HuH-7.5 (cell line): ENCODE results near the gene NCBP2.
"Not testable (repeated sequence)": the region's sequence is repeated elsewhere in the genome, so short reads cannot be mapped to it uniquely, and the experiment has no call there.

Experiments used
- DNase-seq: peaks from one replicate; pipeline ENCODE4 v3.0.0; 2011; ENCODE audit warnings: low spot score

Gene NCBP2

GRCh38 chr3:196968233-196969133 is 26.2 kb upstream of the NCBP2 start, which contains the start of gene PIGZ:
Gene PIGZ (minus strand): TSS chr3:196968833. CDS start chr3:196952031, 16,802 bp downstream.
- DNase-seq = peak; percentile 58

GRCh38 chr3:196967412-196968232 is 25.3 kb upstream of the NCBP2 start:
- no peak for DNase-seq

GRCh38 chr3:196966526-196967401 is 24.4 kb upstream of the NCBP2 start:
- DNase-seq = no peak

- DNase-seq = no peak
These were observed 23.5 kb upstream of the NCBP2 start for GRCh38 chr3:196965804-196966173.

GRCh38 chr3:196965112-196965803 is 22.9 kb upstream of the NCBP2 start:
- DNase-seq = no peak

- no peak for DNase-seq
These were observed 21.3 kb upstream of the NCBP2 start for GRCh38 chr3:196963631-196963953.

- DNase-seq = no peak
These were observed 20.8 kb upstream of the NCBP2 start for GRCh38 chr3:196962930-196963630.

GRCh38 chr3:196962108-196962929 is 20.0 kb upstream of the NCBP2 start:
- DNase-seq = no peak

GRCh38 chr3:196954832-196955231 is 12.5 kb upstream of the NCBP2 start:
- no peak for DNase-seq

- no peak for DNase-seq
These were observed 9.0 kb upstream of the NCBP2 start for GRCh38 chr3:196951371-196951770.

- no peak for DNase-seq
These were observed 7.4 kb upstream of the NCBP2 start for GRCh38 chr3:196949750-196950149.

GRCh38 chr3:196949285-196949619 is 6.9 kb upstream of the NCBP2 start:
- no peak for DNase-seq

GRCh38 chr3:196948442-196949284 is 6.3 kb upstream of the NCBP2 start:
- no peak for DNase-seq

- no peak for DNase-seq
These were observed 5.6 kb upstream of the NCBP2 start for GRCh38 chr3:196947860-196948441.

GRCh38 chr3:196947136-196947859 is 5.0 kb upstream of the NCBP2 start:
- DNase-seq = no peak

GRCh38 chr3:196944037-196944790 is 1.9 kb upstream of the NCBP2 start:
- DNase-seq = not testable (repeated sequence)

GRCh38 chr3:196942915-196943277 is 568 bp upstream of the NCBP2 start:
- no peak for DNase-seq
